Measurements from ENCODE around the gene NRF1.
"Not testable (repeated sequence)": the region's sequence is repeated elsewhere in the genome, so short reads cannot be mapped to it uniquely, and the experiment has no call there.

- not testable (repeated sequence) for TF ChIP-seq CTCF (IDR thresholded peaks at IDR 0.05; ENCODE audit: low read depth, low read length); POLR2A (IDR thresholded peaks at IDR 0.05; ENCODE audit: extremely low read depth, insufficient read length); MAX (IDR thresholded peaks at IDR 0.05; ENCODE audit: low read depth, low read length)
These were observed 48.4 kb downstream of the NRF1 start for GRCh38 chr7:129659907-129660306.
